OCI-LY1 (cell line): ENCODE results near the gene B4GALNT1.

Source experiments
- EZH2 ChIP-seq: fragments of 200-600 bp; sonication (generic), shearing (Covaris generic); IDR thresholded peaks from 2 replicates; pipeline ENCODE4 v1.8.0; 2017; ENCODE audit warnings: borderline replicate concordance, mixed run types, mild to moderate bottlenecking, antibody characterized with exemption, low read length, moderate library complexity, mixed read lengths
- TF ChIP-seq, protein P1 (sequence below): fragments of 200-600 bp; sonication (generic), shearing (Covaris generic); IDR thresholded peaks from 2 replicates; pipeline ENCODE4 v1.5.1; 2017; ENCODE audit warnings: mild to moderate bottlenecking, antibody characterized with exemption, low read length, moderate library complexity, mixed read lengths

DNA sequence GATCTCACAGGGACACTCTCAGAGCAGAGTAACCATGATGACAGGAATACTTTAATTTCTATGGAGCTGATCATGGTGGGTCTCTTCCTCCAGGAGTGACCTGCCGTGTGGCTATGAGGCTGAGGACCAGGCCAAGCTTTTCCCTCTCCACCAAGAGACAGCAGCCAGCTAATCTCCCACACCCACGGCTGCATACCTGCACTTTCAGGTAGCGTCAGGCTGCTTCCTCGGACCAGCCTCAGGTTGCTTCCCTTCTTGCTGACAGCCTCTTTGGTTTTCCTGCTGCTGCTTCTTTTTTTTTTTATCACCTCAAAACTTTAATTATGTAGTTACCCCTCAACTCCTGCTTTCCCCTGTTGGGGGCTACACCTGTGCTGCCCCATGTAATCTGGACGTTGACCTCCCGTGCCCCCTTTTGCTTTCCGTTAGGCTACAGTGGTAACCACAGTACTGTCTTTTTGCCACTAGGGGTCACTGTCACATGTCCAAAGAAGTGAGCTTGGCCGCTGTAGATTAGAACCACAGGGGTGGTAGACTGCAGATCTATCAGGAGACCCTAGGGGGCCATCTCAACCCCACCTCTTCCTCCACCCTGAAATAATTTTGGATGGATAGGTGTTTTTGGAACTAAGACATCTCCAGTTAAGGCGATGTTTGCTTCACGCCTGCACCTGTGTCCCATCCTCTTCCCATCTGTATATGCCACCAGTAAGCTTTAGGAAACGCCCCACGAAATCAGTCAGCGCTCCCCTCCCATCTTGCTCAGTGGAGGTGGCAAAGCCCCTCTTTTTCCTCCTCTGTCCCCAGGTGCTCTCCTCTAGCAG is 49.8 kb downstream of the B4GALNT1 start:
- TF ChIP-seq, protein P1, sequence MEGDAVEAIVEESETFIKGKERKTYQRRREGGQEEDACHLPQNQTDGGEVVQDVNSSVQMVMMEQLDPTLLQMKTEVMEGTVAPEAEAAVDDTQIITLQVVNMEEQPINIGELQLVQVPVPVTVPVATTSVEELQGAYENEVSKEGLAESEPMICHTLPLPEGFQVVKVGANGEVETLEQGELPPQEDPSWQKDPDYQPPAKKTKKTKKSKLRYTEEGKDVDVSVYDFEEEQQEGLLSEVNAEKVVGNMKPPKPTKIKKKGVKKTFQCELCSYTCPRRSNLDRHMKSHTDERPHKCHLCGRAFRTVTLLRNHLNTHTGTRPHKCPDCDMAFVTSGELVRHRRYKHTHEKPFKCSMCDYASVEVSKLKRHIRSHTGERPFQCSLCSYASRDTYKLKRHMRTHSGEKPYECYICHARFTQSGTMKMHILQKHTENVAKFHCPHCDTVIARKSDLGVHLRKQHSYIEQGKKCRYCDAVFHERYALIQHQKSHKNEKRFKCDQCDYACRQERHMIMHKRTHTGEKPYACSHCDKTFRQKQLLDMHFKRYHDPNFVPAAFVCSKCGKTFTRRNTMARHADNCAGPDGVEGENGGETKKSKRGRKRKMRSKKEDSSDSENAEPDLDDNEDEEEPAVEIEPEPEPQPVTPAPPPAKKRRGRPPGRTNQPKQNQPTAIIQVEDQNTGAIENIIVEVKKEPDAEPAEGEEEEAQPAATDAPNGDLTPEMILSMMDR, result peak; percentile 99
- TF ChIP-seq EZH2, result no peak
